Loucy (cell line): ENCODE measurements around the gene DUSP12.

Experiments used
- EZH2phosphoT487 ChIP-seq: fragments of 200-600 bp; IDR thresholded peaks from 2 replicates; pipeline ENCODE4 v1.6.1; 2018; ENCODE audit warnings: antibody characterized with exemption, mild to moderate bottlenecking, moderate library complexity, borderline replicate concordance
- TF ChIP-seq, protein P1 (sequence below): fragments of 200-600 bp; sonication (generic); conservative IDR thresholded peaks from 2 replicates; pipeline ENCODE4 v1.5.1; 2014; ENCODE audit warnings: mild to moderate bottlenecking, antibody characterized with exemption, low read length

- TF ChIP-seq, protein P1, sequence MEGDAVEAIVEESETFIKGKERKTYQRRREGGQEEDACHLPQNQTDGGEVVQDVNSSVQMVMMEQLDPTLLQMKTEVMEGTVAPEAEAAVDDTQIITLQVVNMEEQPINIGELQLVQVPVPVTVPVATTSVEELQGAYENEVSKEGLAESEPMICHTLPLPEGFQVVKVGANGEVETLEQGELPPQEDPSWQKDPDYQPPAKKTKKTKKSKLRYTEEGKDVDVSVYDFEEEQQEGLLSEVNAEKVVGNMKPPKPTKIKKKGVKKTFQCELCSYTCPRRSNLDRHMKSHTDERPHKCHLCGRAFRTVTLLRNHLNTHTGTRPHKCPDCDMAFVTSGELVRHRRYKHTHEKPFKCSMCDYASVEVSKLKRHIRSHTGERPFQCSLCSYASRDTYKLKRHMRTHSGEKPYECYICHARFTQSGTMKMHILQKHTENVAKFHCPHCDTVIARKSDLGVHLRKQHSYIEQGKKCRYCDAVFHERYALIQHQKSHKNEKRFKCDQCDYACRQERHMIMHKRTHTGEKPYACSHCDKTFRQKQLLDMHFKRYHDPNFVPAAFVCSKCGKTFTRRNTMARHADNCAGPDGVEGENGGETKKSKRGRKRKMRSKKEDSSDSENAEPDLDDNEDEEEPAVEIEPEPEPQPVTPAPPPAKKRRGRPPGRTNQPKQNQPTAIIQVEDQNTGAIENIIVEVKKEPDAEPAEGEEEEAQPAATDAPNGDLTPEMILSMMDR: no peak
- no peak for TF ChIP-seq EZH2phosphoT487
Measured at GRCh38 chr1:161709373-161709772, 40.2 kb upstream of the DUSP12 start.
